Vagina (tissue), 2 donors: ENCODE results near the gene MYL7.

ENCODE experiments used
- CTCF ChIP-seq, 3 experiments: fragments of 450-650 bp in 2 of 3; fragments of 200-600 bp in 1 of 3; sonication (generic) in 1 of 3; IDR thresholded peaks; one replicate each; pipeline ENCODE4 v1.5.1; 2017 to 2019; ENCODE audit warnings: antibody characterized with exemption in 3 of 3, mild to moderate bottlenecking in 2 of 3, moderate library complexity in 2 of 3
- POLR2A ChIP-seq, 2 donors: fragments of 450-650 bp; IDR thresholded peaks; one replicate each; pipeline ENCODE4 v1.6.1; 2017; ENCODE audit warnings: antibody characterized with exemption in 2 of 2, mild to moderate bottlenecking in 2 of 2, moderate library complexity in 2 of 2

- TF ChIP-seq CTCF (IDR thresholded peaks at IDR 0.05) (no peak), POLR2A (IDR thresholded peaks at IDR 0.05) (no peak)
Observed at GRCh38 chr7:44148961-44149536, 7.9 kb upstream of the MYL7 start.
